Spleen (tissue), 11 donors: ENCODE measurements around the gene KCNK7. TPM values are rescaled to one million over a fixed set of nuclear protein-coding genes. Genes with fewer than 3 reads are reported as not detected.

Experiments used
- DNase-seq: peaks from one replicate; pipeline ENCODE4 v3.0.0-alpha.2; 2020
- H3K27ac ChIP-seq, 8 donors: fragments of 200-600 bp; sonication (generic) in 7 of 8; 1 replicate in 4 of 8; 2 replicates in 4 of 8; pipeline versions ENCODE4 v1.5.0 to v1.8.0; 2016 to 2021; ENCODE audit warnings: inconsistent platforms in 4 of 8, mild to moderate bottlenecking in 4 of 8, moderate library complexity in 1 of 8
- H3K27me3 ChIP-seq, 7 donors: fragments of 200-600 bp; sonication (generic) in 6 of 7; replicated peaks in 1 of 7; 1 replicate in 4 of 7; 2 replicates in 3 of 7; pipeline versions ENCODE4 v1.5.0 to v1.8.0; 2016 to 2021; ENCODE audit warnings: inconsistent platforms in 3 of 7, mild to moderate bottlenecking in 1 of 7
- H3K36me3 ChIP-seq, 6 donors: fragments of 200-600 bp; sonication (generic) in 5 of 6; 1 replicate in 4 of 6; 2 replicates in 2 of 6; pipeline versions ENCODE4 v1.5.0 to v1.8.0; 2016 to 2021; ENCODE audit warnings: inconsistent platforms in 2 of 6
- H3K4me1 ChIP-seq, 6 donors: fragments of 200-600 bp; sonication (generic) in 5 of 6; 1 replicate in 3 of 6; 2 replicates in 3 of 6; pipeline versions ENCODE4 v1.5.0 to v1.8.0; 2016 to 2021; ENCODE audit warnings: inconsistent platforms in 3 of 6
- H3K4me3 ChIP-seq, 8 donors: fragments of 200-600 bp; sonication (generic) in 7 of 8; 1 replicate in 4 of 8; 2 replicates in 4 of 8; pipeline versions ENCODE4 v1.5.0 to v1.8.0; 2016 to 2021; ENCODE audit warnings: inconsistent platforms in 4 of 8, mild to moderate bottlenecking in 4 of 8, moderate library complexity in 2 of 8
- H3K9me3 ChIP-seq, 8 donors: fragments of 200-600 bp; sonication (generic) in 7 of 8; 1 replicate in 4 of 8; 2 replicates in 4 of 8; pipeline versions ENCODE4 v1.5.0 to v1.8.0; 2016 to 2021; ENCODE audit warnings: inconsistent platforms in 4 of 8
- POLR2A ChIP-seq, 3 donors: fragments of 450-650 bp; IDR thresholded peaks; one replicate each; pipeline ENCODE4 v1.5.1; 2017; ENCODE audit warnings: antibody characterized with exemption in 3 of 3, mild to moderate bottlenecking in 1 of 3
- POLR2AphosphoS5 ChIP-seq, 3 donors: sonication (generic); formaldehyde crosslinking; IDR thresholded peaks; one replicate each; pipeline ENCODE4 v1.5.1; 2017; ENCODE audit warnings: antibody characterized with exemption in 3 of 3
- WGBS, 5 donors: extraction: QIAGEN DNeasy Blood & Tissue Kit in 3 of 5; methylation state at CpG; one replicate each; pipeline versions ENCODE4 v1.1.5 to v1.1.7; 2013 to 2018; 5-methylcytosine and 5-hydroxymethylcytosine counted together
- intact Hi-C: fragments of 100-400 bp; cut with DNase I; formaldehyde crosslinking; loops from one replicate; pipeline ENCODE4 v1.15.0; 2023; ENCODE audit warnings: low total_unique reads
- polyA plus RNA-seq, 3 donors: library from polyadenylated mRNA; stranded (reverse); fragments of 200-250 nt; gene quantifications; one replicate each; pipeline ENCODE4 v1.2.1, GENCODE V29; 2013
- total RNA-seq, 7 donors: library from RNA; depleted of rRNA in 3 of 7; stranded (reverse); fragments of >200 nt in 3 of 7; fragmentation: NEBNext Ultra II Directional in 4 of 7; extraction: Animal tissue kit (Norgen Biotek cat#: 25700) in 4 of 7; gene quantifications; one replicate each; pipeline versions ENCODE4 v1.1.0 to v1.2.1, GENCODE V29; 2016 to 2021
- TF ChIP-seq, protein P1 (sequence below), 11 experiments: fragments of 200-600 bp in 7 of 11; fragments of 450-650 bp in 4 of 11; sonication (generic) in 4 of 11; IDR thresholded peaks in 8 of 11; conservative IDR thresholded peaks in 3 of 11; 1 replicate in 7 of 11; 2 replicates in 4 of 11; pipeline versions ENCODE4 v1.4.0 to v1.8.0; 2016 to 2021; ENCODE audit warnings: antibody characterized with exemption in 11 of 11, inconsistent platforms in 4 of 11, mild to moderate bottlenecking in 1 of 11
- donor health status: healthy with polysubstance abuse.
- donor health status: DM: no; HTN: no; CAD: no; lungs with moderate emphysema.
- donor health status: DM: no; HTN: no; CAD: no.
- donor health status: Bipolar disorder and iron deficiency.
- donor health status: healthy.
- donor health status: DM: no; HTN: no; CAD: no.
- donor health status: DM: yes; HTN: yes; CAD: no.

KCNK7 gene
- total and polyA plus RNA-seq, 10 donors: 0.63 to 6.2 (median 1.8) TPM

- Histone ChIP-seq H3K36me3 (no peaks in the 10 kb centered on the region), H3K27me3 (peaks cover 0 to 18% (median 0%) of the 10 kb centered on the region in 7 donors), H3K4me1 (peaks cover 60 to 87% (median 76%) of the 10 kb centered on the region in 6 donors), H3K27ac (peak overlapping the region; percentile 13 to 91 (median 43)), H3K4me3 (peak overlapping the region in 1 of 8 donors; percentile 49), H3K9me3 (no peaks in the 10 kb centered on the region)
- intact Hi-C loops: no loop called here
- peak; percentile 78 for DNase-seq
- WGBS, 5 donors: 78 to 86% (median 80%) methylated on average over 18 to 27 of the region's 27 CpGs
- TF ChIP-seq, protein P1, sequence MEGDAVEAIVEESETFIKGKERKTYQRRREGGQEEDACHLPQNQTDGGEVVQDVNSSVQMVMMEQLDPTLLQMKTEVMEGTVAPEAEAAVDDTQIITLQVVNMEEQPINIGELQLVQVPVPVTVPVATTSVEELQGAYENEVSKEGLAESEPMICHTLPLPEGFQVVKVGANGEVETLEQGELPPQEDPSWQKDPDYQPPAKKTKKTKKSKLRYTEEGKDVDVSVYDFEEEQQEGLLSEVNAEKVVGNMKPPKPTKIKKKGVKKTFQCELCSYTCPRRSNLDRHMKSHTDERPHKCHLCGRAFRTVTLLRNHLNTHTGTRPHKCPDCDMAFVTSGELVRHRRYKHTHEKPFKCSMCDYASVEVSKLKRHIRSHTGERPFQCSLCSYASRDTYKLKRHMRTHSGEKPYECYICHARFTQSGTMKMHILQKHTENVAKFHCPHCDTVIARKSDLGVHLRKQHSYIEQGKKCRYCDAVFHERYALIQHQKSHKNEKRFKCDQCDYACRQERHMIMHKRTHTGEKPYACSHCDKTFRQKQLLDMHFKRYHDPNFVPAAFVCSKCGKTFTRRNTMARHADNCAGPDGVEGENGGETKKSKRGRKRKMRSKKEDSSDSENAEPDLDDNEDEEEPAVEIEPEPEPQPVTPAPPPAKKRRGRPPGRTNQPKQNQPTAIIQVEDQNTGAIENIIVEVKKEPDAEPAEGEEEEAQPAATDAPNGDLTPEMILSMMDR (IDR thresholded peaks at IDR 0.05 in 8 of 11, conservative IDR thresholded peaks at IDR 0.05 in 3 of 11): no peak
- TF ChIP-seq POLR2A (IDR thresholded peaks at IDR 0.05): no peak
- no peak for TF ChIP-seq POLR2AphosphoS5 (IDR thresholded peaks at IDR 0.05)
Measured at GRCh38 chr11:65554057-65554818, 41.4 kb downstream of the KCNK7 start.

- intact Hi-C loops: no loop called here
- peak overlapping the region; percentile 13 to 91 (median 32) for H3K27ac ChIP-seq
- H3K27me3 ChIP-seq: peaks cover 0 to 11% (median 0%) of the 10 kb centered on the region in 7 donors
- H3K4me1 ChIP-seq: peaks cover 53 to 86% (median 74%) of the 10 kb centered on the region in 6 donors
- 42 to 67% (median 56%) methylated on average over 20 to 37 of the region's 37 CpGs for WGBS, 5 donors
- peak overlapping the region in 3 of 8 donors; percentile 10 to 49 (median 13) for H3K4me3 ChIP-seq
- H3K9me3 ChIP-seq: no peaks in the 10 kb centered on the region
- TF ChIP-seq POLR2A (IDR thresholded peaks at IDR 0.05) (no peak), POLR2AphosphoS5 (IDR thresholded peaks at IDR 0.05) (no peak)
- TF ChIP-seq, protein P1 (IDR thresholded peaks at IDR 0.05 in 8 of 11, conservative IDR thresholded peaks at IDR 0.05 in 3 of 11): no peak
- DNase-seq: peak; percentile 88
- H3K36me3 ChIP-seq: no peaks in the 10 kb centered on the region
Measured at GRCh38 chr11:65553301-65554001, 42.1 kb downstream of the KCNK7 start.

DNA sequence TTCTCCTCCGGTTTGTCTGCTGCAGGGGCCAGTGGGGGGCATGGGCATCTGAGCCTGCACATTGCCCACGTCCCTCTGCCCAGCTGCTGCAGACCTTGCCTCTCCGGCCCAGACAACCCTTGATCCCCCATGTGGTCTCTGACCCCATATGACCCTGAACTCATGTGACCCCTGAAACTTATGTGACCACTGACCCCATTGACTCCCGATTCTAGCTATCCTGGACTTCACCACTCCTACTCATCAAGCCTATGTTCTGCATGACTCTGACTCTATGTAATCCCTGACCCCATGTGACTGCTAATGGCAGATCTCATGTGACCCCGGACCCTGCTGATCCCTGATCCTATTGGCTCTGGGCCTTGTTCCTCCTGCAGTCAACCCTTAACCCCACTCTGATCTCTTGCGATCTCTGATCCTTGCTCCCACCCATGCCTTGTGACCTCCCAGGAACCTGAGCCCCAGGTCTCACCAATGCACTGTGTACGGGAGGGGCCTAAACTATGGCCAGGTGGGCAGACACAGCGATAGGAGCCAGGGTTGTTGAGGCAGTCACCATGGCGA is 43.1 kb downstream of the KCNK7 start:
- peak overlapping the region in 1 of 8 donors; percentile 9 for H3K4me3 ChIP-seq
- no peak for DNase-seq
- H3K27me3 ChIP-seq: peaks cover 0 to 2% (median 0%) of the 10 kb centered on the region in 7 donors
- peak overlapping the region in 3 of 8 donors; percentile 87 to 91 (median 88) for H3K27ac ChIP-seq
- peaks cover 0 to 4% (median 0%) of the 10 kb centered on the region in 6 donors for H3K36me3 ChIP-seq
- intact Hi-C loops: no loop called here
- no peak for TF ChIP-seq POLR2A (IDR thresholded peaks at IDR 0.05)
- TF ChIP-seq, protein P1 (IDR thresholded peaks at IDR 0.05 in 8 of 11, conservative IDR thresholded peaks at IDR 0.05 in 3 of 11): peak in 4 of 11 experiments; percentile 9 to 25 (median 21)
- H3K9me3 ChIP-seq: no peaks in the 10 kb centered on the region
- 74 to 84% (median 79%) methylated on average over 9 of the region's 9 CpGs for WGBS, 5 donors
- peaks cover 54 to 88% (median 79%) of the 10 kb centered on the region in 6 donors for H3K4me1 ChIP-seq
